SJCRH30 (cell line): ENCODE measurements around the gene DUOXA1. TPM values are rescaled to one million over a fixed set of nuclear protein-coding genes. Genes with fewer than 3 reads are reported as not detected.
A peak's percentile ranks its signal among the peaks of the same experiment; 100 is the strongest.
"Not testable (repeated sequence)": the region's sequence is repeated elsewhere in the genome, so short reads cannot be mapped to it uniquely, and the experiment has no call there.

Experiments used
- DNase-seq, 2 experiments: peaks; one replicate each; pipeline ENCODE4 v3.0.0-alpha.2; 2015 to 2020
- H3K27ac ChIP-seq: fragments of 250-450 bp; sonication (Bioruptor Pico); 2 replicates; pipeline ENCODE4 v1.5.1; 2020; ENCODE audit warnings: mild to moderate bottlenecking, moderate library complexity
- H3K27me3 ChIP-seq: fragments of 250-450 bp; sonication (Bioruptor Pico); 2 replicates; pipeline ENCODE4 v1.5.1; 2020; ENCODE audit warnings: mild to moderate bottlenecking, moderate library complexity
- H3K36me3 ChIP-seq: fragments of 250-450 bp; sonication (Bioruptor Pico); 2 replicates; pipeline ENCODE4 v1.5.1; 2020; ENCODE audit warnings: mild to moderate bottlenecking, moderate library complexity
- H3K4me1 ChIP-seq: fragments of 250-450 bp; sonication (Bioruptor Pico); 2 replicates; pipeline ENCODE4 v1.5.1; 2020; ENCODE audit warnings: mild to moderate bottlenecking, moderate library complexity
- H3K4me3 ChIP-seq: fragments of 250-450 bp; sonication (Bioruptor Pico); 2 replicates; pipeline ENCODE4 v1.5.1; 2020; ENCODE audit warnings: mild to moderate bottlenecking, moderate library complexity
- H3K9me3 ChIP-seq: fragments of 250-450 bp; sonication (Bioruptor Pico); replicated peaks from 2 replicates; pipeline ENCODE4 v1.5.1; 2020; ENCODE audit warnings: mild to moderate bottlenecking, moderate library complexity
- total RNA-seq: library from RNA; depleted of rRNA; stranded (reverse); fragments of >200 nt; shearing (Covaris generic); gene quantifications from 2 replicates; pipeline ENCODE4 v1.2.3, GENCODE V29; 2014; rRNA removed

Gene DUOXA1
- total RNA-seq, 1 experiment from 2014 or later = 0.04 TPM

GRCh38 chr15:45084163-45084562 is 45.5 kb downstream of the DUOXA1 start:
- Histone ChIP-seq H3K27ac (no peak overlapping the region), H3K4me3 (no peak overlapping the region), H3K36me3 (no peaks in the 10 kb centered on the region), H3K27me3 (no peaks in the 10 kb centered on the region), H3K4me1 (no peaks in the 10 kb centered on the region; the same call in 1 of the 2 replicates), H3K9me3 (no peaks in the 10 kb centered on the region)
- DNase-seq = no peak

- no peak overlapping the region for H3K27ac ChIP-seq
- no peaks in the 10 kb centered on the region for H3K4me1 ChIP-seq
- no peaks in the 10 kb centered on the region for H3K27me3 ChIP-seq
- H3K9me3 ChIP-seq = no peaks in the 10 kb centered on the region
- DNase-seq = no peak
- H3K36me3 ChIP-seq = no peaks in the 10 kb centered on the region
- no peak overlapping the region for H3K4me3 ChIP-seq
Measured at GRCh38 chr15:45083223-45083622, 46.5 kb downstream of the DUOXA1 start.

DNA sequence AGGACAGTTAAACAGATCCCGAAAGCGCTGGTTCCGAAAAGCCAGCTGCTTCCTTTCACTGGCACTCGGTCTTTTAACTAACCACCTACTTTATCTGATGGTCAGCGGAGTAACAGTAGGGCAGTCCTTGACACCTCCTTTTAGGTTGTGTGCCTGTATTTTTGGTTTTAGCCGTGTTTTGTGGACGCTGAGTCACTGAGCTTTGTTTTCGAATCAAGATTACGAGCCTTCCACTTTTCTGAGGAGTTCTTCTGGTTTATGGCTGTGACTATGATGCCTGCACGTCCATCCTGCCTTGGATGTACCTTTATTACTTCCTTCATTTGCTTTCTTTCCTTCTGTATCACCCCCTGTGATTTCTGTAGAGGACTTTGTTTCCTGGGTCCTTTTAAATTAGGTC is 47.3 kb downstream of the DUOXA1 start:
- H3K4me3 ChIP-seq, H3K9me3 ChIP-seq, DNase-seq, H3K4me1 ChIP-seq, H3K36me3 ChIP-seq, H3K27ac ChIP-seq, H3K27me3 ChIP-seq: not testable (repeated sequence)

DNA sequence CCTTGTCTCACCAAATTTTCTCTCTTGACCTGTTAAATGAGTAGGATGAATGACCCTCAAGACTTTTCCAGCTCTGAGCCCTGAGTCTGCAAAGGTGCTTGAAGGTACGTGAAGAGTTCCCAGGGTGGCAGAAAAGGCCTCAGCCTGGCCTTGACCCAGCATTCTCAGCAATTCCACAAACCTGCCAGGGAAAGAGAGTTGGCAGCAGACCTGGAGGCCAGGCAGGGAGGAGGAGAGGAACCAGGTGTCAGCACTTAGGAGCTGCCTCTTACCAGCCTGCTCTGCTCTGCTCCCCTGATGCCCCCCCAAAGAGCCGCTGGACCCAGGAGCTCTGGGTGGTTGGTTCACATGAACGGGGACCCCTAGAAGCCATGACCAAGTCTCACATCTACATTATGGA is 49.1 kb downstream of the DUOXA1 start:
- H3K4me3 ChIP-seq, H3K27me3 ChIP-seq, H3K4me1 ChIP-seq, DNase-seq, H3K27ac ChIP-seq, H3K36me3 ChIP-seq, H3K9me3 ChIP-seq: not testable (repeated sequence)

DNA sequence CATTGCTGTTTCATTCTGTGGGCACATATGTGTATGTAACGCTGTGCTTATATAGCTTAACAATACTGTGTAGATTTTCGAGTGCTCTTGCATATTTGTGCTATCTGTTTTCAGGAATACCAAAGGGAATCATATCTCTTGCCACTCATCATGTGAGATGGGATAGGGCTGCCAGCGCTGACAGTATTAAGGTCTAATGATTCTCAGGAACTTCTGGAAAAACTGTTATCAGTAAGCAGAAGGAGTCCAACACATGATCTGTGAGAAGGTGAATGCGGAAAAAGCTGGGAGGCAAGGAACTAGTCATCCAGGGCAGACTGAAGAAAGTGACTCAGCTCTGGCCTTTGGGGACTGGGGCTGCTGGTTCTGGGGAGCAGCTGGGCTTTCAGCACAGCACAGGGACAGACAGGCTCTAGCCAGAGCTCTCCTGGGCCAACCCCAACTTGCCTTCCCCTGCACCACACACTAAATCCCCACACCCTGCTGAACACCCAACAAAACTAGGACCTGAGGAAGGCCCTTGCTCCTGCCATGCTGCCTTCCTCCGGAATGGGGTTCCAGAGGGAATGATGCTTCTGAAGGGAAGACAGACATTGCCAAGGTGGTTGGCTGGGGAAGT is 49.9 kb downstream of the DUOXA1 start:
- not testable (repeated sequence) for H3K4me3 ChIP-seq, H3K36me3 ChIP-seq, DNase-seq, H3K4me1 ChIP-seq, H3K27me3 ChIP-seq, H3K9me3 ChIP-seq, H3K27ac ChIP-seq

GRCh38 chr15:45079201-45079600 is 50.5 kb downstream of the DUOXA1 start:
- H3K4me3 ChIP-seq, H3K36me3 ChIP-seq, H3K9me3 ChIP-seq, H3K4me1 ChIP-seq, H3K27ac ChIP-seq, H3K27me3 ChIP-seq: not testable (repeated sequence)
- peak; percentile 30 to 45 for DNase-seq

- not testable (repeated sequence) for H3K36me3 ChIP-seq, H3K9me3 ChIP-seq, H3K27me3 ChIP-seq, H3K4me1 ChIP-seq, H3K4me3 ChIP-seq, H3K27ac ChIP-seq, DNase-seq
Measured at GRCh38 chr15:45077391-45077790, 52.3 kb downstream of the DUOXA1 start.

- not testable (repeated sequence) for H3K4me1 ChIP-seq, H3K4me3 ChIP-seq, H3K27ac ChIP-seq, DNase-seq, H3K36me3 ChIP-seq, H3K9me3 ChIP-seq, H3K27me3 ChIP-seq
Measured at GRCh38 chr15:45075440-45076320, 54.0 kb downstream of the DUOXA1 start.

DNA sequence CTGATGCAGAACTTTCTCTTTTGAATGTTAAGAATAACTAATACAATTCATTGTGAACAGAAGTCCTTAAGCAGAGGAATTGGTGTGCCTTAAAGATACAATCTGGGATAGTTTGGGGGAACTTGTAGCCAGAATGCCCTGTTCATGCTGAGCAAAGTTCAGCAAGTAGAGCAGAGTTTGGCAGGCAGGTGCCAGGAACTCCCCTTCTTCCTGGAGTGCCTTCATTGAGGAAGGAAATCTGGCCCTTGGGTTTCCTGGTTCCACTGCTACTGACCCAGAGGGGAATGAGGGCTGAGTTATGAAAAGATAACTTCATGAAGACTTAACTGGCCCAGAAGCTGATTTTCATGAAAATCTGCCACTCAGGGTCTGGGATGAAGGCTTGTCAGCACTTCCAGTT is 56.1 kb downstream of the DUOXA1 start:
- not testable (repeated sequence) for DNase-seq, H3K4me3 ChIP-seq, H3K27ac ChIP-seq, H3K36me3 ChIP-seq, H3K9me3 ChIP-seq, H3K4me1 ChIP-seq, H3K27me3 ChIP-seq

DNA sequence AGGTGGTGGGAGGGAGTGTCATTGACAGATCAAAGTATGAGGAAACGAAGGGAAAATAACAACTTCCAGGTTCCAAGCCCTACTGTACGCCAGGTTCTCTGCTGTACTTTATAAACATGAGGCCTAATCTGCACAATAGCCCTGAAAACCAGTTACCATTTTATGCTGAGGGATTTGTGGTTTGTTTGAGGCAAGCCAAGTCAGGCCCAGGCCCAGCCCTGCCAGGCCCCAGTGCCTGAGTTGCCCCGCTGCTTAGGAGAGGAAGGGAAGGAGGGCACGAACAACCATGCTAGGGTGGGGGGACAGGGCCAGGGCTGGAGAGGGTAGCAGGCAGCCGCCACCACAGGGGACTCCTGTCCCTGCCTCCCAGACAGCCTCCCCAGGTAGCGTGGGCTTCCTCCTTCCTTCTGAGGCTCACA is 59.7 kb downstream of the DUOXA1 start:
- not testable (repeated sequence) for H3K9me3 ChIP-seq, H3K4me1 ChIP-seq, DNase-seq, H3K27ac ChIP-seq, H3K27me3 ChIP-seq, H3K4me3 ChIP-seq, H3K36me3 ChIP-seq

Other genes with a start within 250 kb of the DUOXA1 start
- gene TERB2, start 173.2 kb downstream of the DUOXA1 start, total RNA-seq = not detected in 2 replicates
- 48.8 and 49.5 TPM in 2 replicates for gene SORD, start 106.7 kb downstream of the DUOXA1 start, total RNA-seq
- gene DUOX2, start 15.7 kb downstream of the DUOXA1 start, total RNA-seq = not detected in 2 replicates
- gene DUOXA2, start 15.6 kb downstream of the DUOXA1 start, total RNA-seq = not detected in 2 replicates
- gene DUOX1, start 115 bp upstream of the DUOXA1 start, total RNA-seq = not detected in 2 replicates
- gene SHF, start 58.1 kb upstream of the DUOXA1 start, total RNA-seq = 22.1 and 22.9 TPM in 2 replicates
- gene SLC28A2, start 122.4 kb upstream of the DUOXA1 start, total RNA-seq = not detected in 2 replicates
- gene GATM, start 248.7 kb upstream of the DUOXA1 start, total RNA-seq = 226 and 232 TPM in 2 replicates